Measurements from ENCODE around the gene IQSEC1.

GRCh38 chr3:12932754-12933153 lies 140.5 kb downstream of the IQSEC1 start:
- TF ChIP-seq CTCF (IDR thresholded peaks at IDR 0.05): no peak
- TF ChIP-seq EP300 (IDR thresholded peaks at IDR 0.05): no peak

All from sigmoid colon (tissue), 4 donors.